Skeletal muscle tissue (tissue), 4 donors: Measurements from ENCODE around the gene NRIP2. TPM values are rescaled to one million over a fixed set of nuclear protein-coding genes. Genes with fewer than 3 reads are reported as not detected.

ENCODE experiments used
- H3K27ac ChIP-seq: one replicate; pipeline ENCODE4 v1.7.0; 2013; ENCODE audit warnings: mild to moderate bottlenecking, low read depth, low read length, inconsistent platforms
- H3K27me3 ChIP-seq, 3 donors: one replicate each; pipeline ENCODE4 v1.7.0; 2013; ENCODE audit warnings: low read length in 3 of 3; ENCODE audit not compliant: control insufficient read depth in 3 of 3, insufficient read depth in 3 of 3
- H3K36me3 ChIP-seq, 3 donors: one replicate each; pipeline ENCODE4 v1.7.0; 2013; ENCODE audit warnings: low read length in 3 of 3; ENCODE audit not compliant: control insufficient read depth in 3 of 3, insufficient read depth in 3 of 3
- H3K4me1 ChIP-seq, 3 donors: one replicate each; pipeline ENCODE4 v1.7.0; 2013; ENCODE audit warnings: low read length in 3 of 3, mild to moderate bottlenecking in 3 of 3; ENCODE audit not compliant: control insufficient read depth in 3 of 3, insufficient read depth in 3 of 3
- H3K4me3 ChIP-seq, 3 donors: one replicate each; pipeline ENCODE4 v1.7.0; 2013; ENCODE audit warnings: low read length in 3 of 3
- H3K9ac ChIP-seq, 3 donors: one replicate each; pipeline ENCODE4 v1.7.0; 2013; ENCODE audit warnings: low read length in 3 of 3, mild to moderate bottlenecking in 3 of 3, moderate library complexity in 2 of 3, low read depth in 1 of 3
- H3K9me3 ChIP-seq, 3 donors: one replicate each; pipeline ENCODE4 v1.7.0; 2013; ENCODE audit warnings: low read length in 3 of 3; ENCODE audit not compliant: control insufficient read depth in 3 of 3
- total RNA-seq: library from RNA; depleted of rRNA; stranded (reverse); fragments of >200 nt; gene quantifications from one replicate; pipeline ENCODE4 v1.2.3, GENCODE V29; 2014
- donor health status: Osteomylitis.

Gene NRIP2
- total RNA-seq, 1 donor from 2014 or later: 1.0 TPM

DNA sequence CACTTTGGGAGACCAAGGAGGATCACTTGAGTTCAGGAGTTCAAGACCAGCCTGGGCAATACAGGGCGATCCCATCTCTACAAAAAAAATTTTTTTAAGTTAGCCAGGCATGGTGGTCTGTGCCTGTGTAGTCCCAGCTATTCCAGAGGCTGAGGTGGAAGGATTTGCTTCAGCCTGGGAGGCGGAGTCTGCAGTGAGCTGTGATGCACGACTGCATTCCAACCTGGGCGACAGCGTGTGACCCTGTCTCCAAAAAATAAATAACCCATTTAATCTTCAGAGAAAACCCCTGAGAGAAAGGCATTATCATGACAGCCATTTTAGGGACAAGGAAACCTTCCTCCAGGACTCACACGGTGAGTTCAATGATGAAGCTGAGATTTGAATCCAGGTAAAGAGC, 43.7 kb downstream of the NRIP2 start:
- no peaks in the 10 kb centered on the region for H3K27me3 ChIP-seq
- H3K9me3 ChIP-seq: no peaks in the 10 kb centered on the region
- no peak overlapping the region for H3K4me3 ChIP-seq
- no peak overlapping the region for H3K9ac ChIP-seq
- H3K36me3 ChIP-seq: no peaks in the 10 kb centered on the region
- no peak overlapping the region for H3K27ac ChIP-seq
- H3K4me1 ChIP-seq: peaks cover 3 to 7% (median 6%) of the 10 kb centered on the region in 3 donors

DNA sequence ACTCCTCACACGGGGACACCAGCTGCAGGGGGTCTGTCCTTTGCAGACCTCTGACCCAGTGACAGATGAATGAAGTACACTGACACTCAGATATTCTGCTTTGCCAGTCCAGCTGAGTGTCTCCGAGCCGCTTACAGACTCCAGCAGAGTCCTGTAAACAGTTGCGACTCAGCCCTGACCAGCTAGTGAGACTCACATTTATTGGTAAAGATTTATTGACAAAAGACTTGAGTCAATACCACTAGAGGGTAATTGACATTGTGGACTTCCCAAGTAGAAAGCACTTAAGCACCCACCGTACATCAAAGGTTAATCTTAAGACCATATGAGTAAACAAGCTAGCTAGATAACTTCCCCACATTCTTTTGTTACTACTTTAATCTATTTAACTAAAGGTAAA, 49.8 kb downstream of the NRIP2 start:
- Histone ChIP-seq H3K9ac (no peak overlapping the region), H3K4me3 (no peak overlapping the region), H3K27ac (no peak overlapping the region), H3K36me3 (no peaks in the 10 kb centered on the region), H3K9me3 (no peaks in the 10 kb centered on the region), H3K27me3 (peaks cover 0 to 3% (median 0%) of the 10 kb centered on the region in 3 donors), H3K4me1 (peaks cover 4 to 9% (median 7%) of the 10 kb centered on the region in 3 donors)

DNA sequence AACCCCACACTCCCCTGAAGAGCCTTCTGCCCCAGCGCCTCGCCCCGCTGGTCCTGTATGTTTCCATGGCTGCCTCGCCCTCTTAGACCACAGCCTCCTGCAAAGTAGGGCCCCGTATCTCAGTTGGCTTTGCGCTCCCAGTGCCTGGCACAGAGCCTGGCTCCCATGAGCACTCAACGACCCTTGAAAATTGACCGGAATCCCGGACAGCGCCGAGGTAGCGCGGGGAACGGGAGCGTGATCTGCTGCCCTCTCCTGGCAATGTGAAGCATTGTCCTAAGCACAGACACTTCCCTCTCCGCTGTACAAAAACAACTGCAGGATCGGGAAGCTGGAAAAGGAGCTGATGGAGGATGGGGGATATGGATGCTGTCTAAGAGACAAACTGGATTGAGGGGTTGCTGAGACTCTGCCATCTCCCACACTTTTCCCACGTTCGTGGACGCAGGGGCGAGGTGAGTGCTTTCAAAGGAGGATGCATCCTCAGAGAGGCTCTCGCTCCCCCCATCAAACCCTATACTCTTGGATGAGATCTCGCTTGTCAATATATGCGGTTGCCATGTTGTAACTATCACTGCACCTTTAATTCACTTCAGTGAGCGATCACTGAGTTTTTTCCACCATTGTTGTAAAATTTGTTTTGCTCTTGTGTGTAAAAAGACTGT, 50.8 kb downstream of the NRIP2 start:
- Histone ChIP-seq H3K27ac (no peak overlapping the region), H3K27me3 (peaks cover 0 to 3% (median 0%) of the 10 kb centered on the region in 3 donors), H3K36me3 (no peaks in the 10 kb centered on the region), H3K4me1 (peaks cover 4 to 9% (median 7%) of the 10 kb centered on the region in 3 donors), H3K9ac (peak overlapping the region in 1 of 3 donors; percentile 60), H3K4me3 (peak overlapping the region; percentile 44 to 77 (median 69)), H3K9me3 (no peaks in the 10 kb centered on the region)

DNA sequence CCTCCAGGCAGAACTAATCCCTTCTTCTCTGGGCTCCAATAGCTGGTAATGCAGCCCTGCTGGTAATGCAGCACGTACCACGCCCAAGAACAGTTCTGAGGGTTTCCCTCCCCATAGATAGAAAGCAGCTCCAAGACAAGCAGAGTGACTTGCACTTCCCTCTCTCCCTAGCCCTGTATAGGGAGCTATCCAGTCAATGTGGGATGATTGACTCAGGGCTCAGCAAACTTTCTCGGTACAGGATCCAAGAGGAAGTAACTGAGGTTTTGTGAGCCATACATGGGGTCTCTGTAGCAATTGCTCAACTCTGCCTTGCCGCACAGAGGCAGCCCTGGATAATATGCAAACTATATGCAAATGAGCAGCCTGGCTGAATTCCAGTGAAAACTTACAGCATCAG, 55.6 kb downstream of the NRIP2 start:
- Histone ChIP-seq H3K27me3 (peaks cover 0 to 3% (median 0%) of the 10 kb centered on the region in 3 donors), H3K9me3 (no peaks in the 10 kb centered on the region), H3K4me3 (no peak overlapping the region), H3K4me1 (peaks cover 4 to 8% (median 7%) of the 10 kb centered on the region in 3 donors), H3K27ac (no peak overlapping the region), H3K9ac (no peak overlapping the region), H3K36me3 (no peaks in the 10 kb centered on the region)

DNA sequence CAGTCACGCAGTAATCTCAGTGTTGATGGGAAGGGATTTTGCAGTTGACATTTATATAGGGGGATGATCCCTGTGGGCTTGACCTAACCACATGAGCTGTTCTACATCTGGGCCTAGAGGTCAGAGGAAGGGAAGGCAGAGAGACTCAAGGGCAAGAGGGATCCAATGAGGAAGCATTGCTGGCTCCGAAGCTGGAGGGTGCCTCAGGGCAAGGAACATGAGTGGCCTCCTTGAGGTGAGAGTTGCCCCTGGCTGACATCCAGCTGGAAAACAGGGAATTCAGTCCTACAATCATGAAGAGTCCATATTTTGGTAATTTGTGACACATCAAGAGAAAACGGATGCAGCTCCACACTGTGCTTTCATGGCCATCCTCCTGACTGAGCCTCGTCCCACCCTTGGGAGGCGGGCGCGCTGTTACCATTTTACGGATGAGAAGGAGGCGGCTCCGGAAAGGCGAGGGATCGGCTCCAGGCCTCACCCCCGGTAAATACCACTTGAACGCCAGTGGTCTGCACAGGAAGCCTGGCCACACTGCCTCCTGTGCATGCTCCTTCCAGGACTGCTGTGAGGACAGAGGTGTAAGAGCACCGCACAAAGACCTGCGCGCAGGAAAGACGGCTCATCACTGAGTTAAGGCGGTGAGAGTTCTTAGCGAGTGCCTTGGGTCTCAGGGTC, 58.6 kb downstream of the NRIP2 start:
- H3K9me3 ChIP-seq: no peaks in the 10 kb centered on the region

DNA sequence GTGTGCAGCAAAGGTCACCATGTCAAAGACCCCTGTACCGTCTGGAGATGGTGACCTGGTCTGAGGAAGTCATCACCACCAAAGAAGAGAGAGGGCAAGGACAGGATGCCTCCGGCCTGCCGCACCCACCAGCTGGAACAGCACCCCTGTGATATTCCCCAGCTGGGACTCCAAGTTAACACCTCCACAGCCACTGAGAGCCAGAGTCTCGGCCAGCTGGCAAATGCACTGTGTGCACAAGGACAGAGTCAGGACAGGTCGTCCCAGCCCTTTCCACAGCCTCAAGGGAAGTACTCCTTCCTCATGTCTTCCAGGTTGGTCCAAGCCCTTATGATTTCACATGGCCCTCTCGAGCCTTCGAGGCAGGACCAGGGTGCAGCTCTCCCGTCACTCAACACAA, 59.4 kb downstream of the NRIP2 start:
- Histone ChIP-seq H3K36me3 (peaks cover 0 to 2% (median 0%) of the 10 kb centered on the region in 3 donors), H3K4me3 (no peak overlapping the region), H3K9ac (no peak overlapping the region), H3K27me3 (no peaks in the 10 kb centered on the region), H3K4me1 (no peaks in the 10 kb centered on the region), H3K9me3 (no peaks in the 10 kb centered on the region), H3K27ac (no peak overlapping the region)

More for the DNA sequence above, 58.6 kb downstream of the NRIP2 start:
- H3K27me3 ChIP-seq: no peaks in the 10 kb centered on the region
- no peak overlapping the region for H3K4me3 ChIP-seq
- H3K4me1 ChIP-seq: no peaks in the 10 kb centered on the region
- no peak overlapping the region for H3K27ac ChIP-seq
- H3K36me3 ChIP-seq: peaks cover 0 to 2% (median 0%) of the 10 kb centered on the region in 3 donors
- H3K9ac ChIP-seq: no peak overlapping the region

Other genes with a start within 250 kb of the NRIP2 start
- 27.1 TPM for gene FKBP4, start 40.1 kb downstream of the NRIP2 start, total RNA-seq
- 18.8 TPM for gene ITFG2, start 22.4 kb downstream of the NRIP2 start, total RNA-seq
- gene TEX52, start 22.0 kb upstream of the NRIP2 start, total RNA-seq: not detected
- 0.52 TPM for gene FOXM1, start 42.1 kb upstream of the NRIP2 start, total RNA-seq
- 10.4 TPM for gene RHNO1, start 42.2 kb upstream of the NRIP2 start, total RNA-seq
- gene TULP3, start 55.9 kb upstream of the NRIP2 start, total RNA-seq: 23.5 TPM
- 30.3 TPM for gene TEAD4, start 124.4 kb upstream of the NRIP2 start, total RNA-seq
- gene TSPAN9, start 242.3 kb upstream of the NRIP2 start, total RNA-seq: 66.3 TPM